COLO829 (cell line): Measurements from ENCODE around the gene PHF5A.

ENCODE experiments used
- DNase-seq: peaks from one replicate; pipeline ENCODE4 v3.0.0; 2012; ENCODE audit warnings: low spot score

PHF5A gene, protein sequence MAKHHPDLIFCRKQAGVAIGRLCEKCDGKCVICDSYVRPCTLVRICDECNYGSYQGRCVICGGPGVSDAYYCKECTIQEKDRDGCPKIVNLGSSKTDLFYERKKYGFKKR

DNA sequence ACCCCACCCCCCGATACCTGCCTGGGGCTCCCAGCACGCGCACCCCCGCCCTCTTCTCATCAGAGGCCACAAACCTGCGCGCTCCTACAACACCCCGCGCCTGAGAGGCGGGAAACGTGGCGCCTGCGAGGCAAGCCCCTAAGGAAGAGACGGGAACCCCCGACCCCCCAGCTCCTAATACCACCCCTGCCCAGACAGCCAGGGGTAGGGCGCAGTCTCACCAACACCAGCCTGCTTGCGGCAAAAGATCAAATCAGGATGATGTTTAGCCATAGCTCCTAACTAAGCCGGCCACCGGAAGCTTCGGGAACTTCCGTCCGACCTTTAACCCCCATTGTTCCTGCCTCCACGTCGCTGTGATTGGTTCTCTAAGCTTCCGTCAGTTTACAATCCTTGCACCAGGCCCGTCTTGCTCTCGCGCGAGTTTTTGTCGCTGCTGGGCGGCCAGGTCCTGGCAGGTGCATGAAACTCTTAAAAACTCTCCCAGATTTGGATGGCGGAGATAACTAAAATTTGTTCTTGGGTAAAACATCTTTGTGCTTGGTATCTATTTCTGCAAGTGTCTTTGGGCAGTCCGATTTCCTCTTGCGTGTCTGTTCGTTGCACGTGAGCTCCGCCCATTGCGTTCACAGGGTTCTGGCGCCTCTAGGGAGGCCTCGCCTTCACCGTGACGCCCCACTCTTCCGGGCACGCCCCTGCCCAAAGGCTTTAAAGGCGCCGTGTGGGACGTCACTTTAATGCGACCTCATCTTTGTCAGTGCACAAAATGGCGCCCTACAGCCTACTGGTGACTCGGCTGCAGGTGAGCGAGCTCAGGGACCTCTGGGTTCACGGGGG is at the start of gene PHF5A, which contains the start of gene ACO2:
Gene PHF5A, minus strand, starts transcription at position 312 of the 837 bp plus-strand sequence. Its CDS starts 39 bp downstream, at position 273.
Gene ACO2, plus strand, starts transcription at position 737 of the 837 bp plus-strand sequence. Its CDS starts 30 bp downstream, at position 767.
- DNase-seq = peak; percentile 99

- DNase-seq = no peak
These were observed 49.5 kb upstream of the PHF5A start for GRCh38 chr22:41518048-41518347.

- DNase-seq = peak; percentile 81
These were observed 48.9 kb upstream of the PHF5A start for GRCh38 chr22:41517172-41518047.

DNA sequence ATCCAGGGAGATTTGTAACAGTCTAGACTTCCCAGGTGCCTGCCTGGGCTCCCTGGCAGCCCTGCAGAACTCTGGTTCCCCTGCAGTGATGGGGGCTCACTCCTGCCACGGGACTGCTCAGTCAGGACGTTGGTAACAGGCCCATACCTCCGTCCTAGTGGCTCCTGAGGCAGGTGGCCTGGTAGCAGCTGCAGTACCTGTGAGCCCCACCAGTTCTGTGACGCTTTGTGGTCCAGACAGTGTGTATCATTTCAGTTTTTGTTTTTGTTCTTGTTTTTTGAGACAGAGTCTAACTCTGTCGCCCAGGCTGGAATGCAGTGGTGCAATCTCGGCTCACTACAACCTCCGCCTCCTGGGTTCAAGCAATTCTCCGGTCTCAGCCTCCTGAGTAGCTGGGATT is 48.0 kb upstream of the PHF5A start:
- DNase-seq = no peak

GRCh38 chr22:41513391-41513790 is 44.9 kb upstream of the PHF5A start:
- DNase-seq = no peak

DNA sequence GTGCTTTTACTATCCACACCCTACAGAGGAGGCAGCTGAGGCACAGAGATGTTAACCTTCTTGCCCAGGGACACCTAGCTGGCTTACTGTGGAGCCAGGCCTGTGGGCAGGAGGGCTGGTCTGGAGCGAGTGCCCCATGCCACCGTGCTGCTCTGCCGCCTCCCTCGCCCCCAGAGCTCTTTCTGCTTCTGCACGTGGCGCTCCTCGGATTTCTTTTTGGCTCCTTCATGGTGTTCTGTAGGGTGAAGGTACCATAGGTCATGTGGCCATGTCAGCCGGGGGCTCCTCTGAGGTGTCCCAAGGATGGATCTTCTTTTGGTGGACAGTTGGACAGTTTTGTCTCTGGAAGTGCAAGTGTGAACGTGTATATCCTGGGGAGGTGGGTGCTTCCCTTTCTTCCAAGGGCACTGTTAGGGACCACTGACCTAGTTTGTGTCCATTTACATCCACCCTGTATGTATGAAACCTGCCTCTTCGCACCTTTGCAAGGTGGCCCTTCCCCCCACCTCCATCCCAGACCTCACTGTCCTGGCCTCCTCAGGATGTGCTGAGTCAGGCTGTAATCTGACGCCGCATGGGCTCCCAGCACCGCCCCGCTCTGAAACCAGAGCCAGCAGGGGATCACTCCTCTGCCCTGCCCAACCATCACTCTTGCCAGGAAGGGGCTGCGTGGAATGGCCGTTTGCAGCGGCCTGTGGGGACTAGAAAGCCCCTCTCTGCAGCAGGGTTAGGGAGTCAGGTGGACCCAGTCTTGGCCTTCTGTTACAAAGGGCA is 44.1 kb upstream of the PHF5A start:
- no peak for DNase-seq

- DNase-seq = no peak
These were observed 43.1 kb upstream of the PHF5A start for GRCh38 chr22:41511521-41511968.

- DNase-seq = no peak
These were observed 40.3 kb upstream of the PHF5A start for GRCh38 chr22:41508770-41509170.

GRCh38 chr22:41507330-41508063 is 39.0 kb upstream of the PHF5A start:
- DNase-seq = no peak

GRCh38 chr22:41505511-41506220 is 37.2 kb upstream of the PHF5A start:
- no peak for DNase-seq

- DNase-seq = no peak
These were observed 36.3 kb upstream of the PHF5A start for GRCh38 chr22:41504816-41505215.

GRCh38 chr22:41504397-41504796 is 35.9 kb upstream of the PHF5A start:
- DNase-seq = no peak

DNA sequence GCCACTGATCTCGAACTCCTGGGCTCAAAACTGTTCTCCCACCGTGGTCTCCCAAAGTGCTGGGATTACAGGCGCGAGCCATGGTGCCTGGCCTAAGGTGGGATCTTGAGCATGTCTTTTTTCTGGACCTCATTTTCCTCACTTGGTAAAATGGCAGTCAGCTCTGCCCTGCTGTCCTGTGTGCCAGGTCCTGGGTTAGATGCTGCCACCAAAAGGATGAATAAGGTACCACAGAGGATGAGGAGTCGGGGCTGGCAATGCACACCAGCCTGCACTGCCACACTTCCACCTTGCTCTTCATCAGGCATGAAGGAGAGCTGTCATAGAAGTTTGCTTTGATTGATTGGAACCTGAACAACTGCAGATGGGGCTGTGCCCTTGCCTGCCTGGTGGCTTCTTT is 32.7 kb upstream of the PHF5A start:
- no peak for DNase-seq

DNA sequence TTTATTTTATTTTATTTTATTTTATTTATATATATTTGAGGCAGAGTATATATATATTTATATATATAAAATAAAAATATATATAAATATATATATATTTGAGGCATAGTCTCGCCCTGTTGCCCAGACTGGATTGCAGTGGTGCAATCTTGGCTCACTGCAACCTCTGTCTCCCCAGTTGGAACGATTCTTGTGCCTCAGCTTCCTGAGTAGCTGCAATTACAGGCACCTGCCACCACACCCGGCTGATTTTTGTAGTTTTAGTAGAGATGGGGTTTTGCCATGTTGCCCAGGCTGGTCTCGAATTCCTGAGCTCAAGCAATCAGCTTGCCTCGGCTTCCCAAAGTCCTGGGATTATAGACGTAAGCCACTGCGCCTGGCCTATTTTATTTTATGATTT is 31.8 kb upstream of the PHF5A start:
- no peak for DNase-seq

- DNase-seq = no peak
These were observed 31.3 kb upstream of the PHF5A start for GRCh38 chr22:41499624-41500280.

- no peak for DNase-seq
These were observed 29.9 kb upstream of the PHF5A start for GRCh38 chr22:41498303-41498835.

GRCh38 chr22:41491374-41492100 is 23.0 kb upstream of the PHF5A start:
- no peak for DNase-seq

GRCh38 chr22:41488596-41489385 is 20.3 kb upstream of the PHF5A start:
- no peak for DNase-seq
